Measurements from ENCODE around the gene UGT1A5. TPM values are rescaled to one million over a fixed set of nuclear protein-coding genes. Genes with fewer than 3 reads are reported as not detected.

Gene UGT1A5
- total and polyA plus RNA-seq, 2 of the 8 experiments (the other 6 are each of a cell fraction or from before 2014, with no cell fraction given): not detected

GRCh38 chr2:233745073-233745755 lies 32.5 kb downstream of the UGT1A5 start:
- FAIRE-seq: no peak
- no peak overlapping the region for H4K91ac ChIP-seq (replicated peaks; ENCODE audit: insufficient read length, low read length)

More at GRCh38 chr2:233745073-233745755, 32.5 kb downstream of the UGT1A5 start:
- H3K4me3 ChIP-seq (ENCODE audit: extremely low read depth in 1 of 4, insufficient read depth in 2 of 4, low read depth in 3 of 4, low read length in 4 of 4): no peak overlapping the region
- H3K18ac ChIP-seq (ENCODE audit: extremely low read depth, low read length): no peak overlapping the region
- no peak overlapping the region for H4K8ac ChIP-seq (ENCODE audit: extremely low read depth, insufficient read depth, low read length)
- no peak overlapping the region for H2BK120ac ChIP-seq (replicated peaks; ENCODE audit: low read depth, low read length)
- POLR2A ChIA-PET (ENCODE audit: partially characterized antibody): no interaction called here
- H2BK5ac ChIP-seq (ENCODE audit: low read depth, low read length): no peak overlapping the region
- no peak overlapping the region for H3K27ac ChIP-seq (ENCODE audit: low read depth, low read length)
- H3K4ac ChIP-seq (replicated peaks; ENCODE audit: insufficient read length, low read depth, low read length): no peak overlapping the region
- no peak overlapping the region for H2AK5ac ChIP-seq (ENCODE audit: low read depth, low read length)
- H4K5ac ChIP-seq (ENCODE audit: insufficient read length, low read depth, low read length): no peak overlapping the region
- no peaks in the 10 kb centered on the region for H3K36me3 ChIP-seq (ENCODE audit: control insufficient read depth in 2 of 4, insufficient read depth in 4 of 4, low read length in 3 of 4)
- H3K4me2 ChIP-seq (ENCODE audit: insufficient read depth in 1 of 2, low read depth in 2 of 2, low read length in 2 of 2): no peak overlapping the region
- no peak overlapping the region for H3K9ac ChIP-seq (replicated peaks in 1 of 4; ENCODE audit: extremely low read depth in 1 of 4, low read depth in 3 of 4, low read length in 3 of 4)
- no peak for DNase-seq (ENCODE audit: low read depth in 1 of 2, low spot score in 2 of 2)
- H3K56ac ChIP-seq (replicated peaks; ENCODE audit: insufficient read length, low read depth, low read length): no peak overlapping the region
- no peak overlapping the region for H3K23ac ChIP-seq (ENCODE audit: insufficient read length)
- TF ChIP-seq ASH2L (IDR thresholded peaks at IDR 0.05; ENCODE audit: low read length) (no peak), MAX (IDR thresholded peaks at IDR 0.05) (no peak), RAD21 (IDR thresholded peaks at IDR 0.05 in 1 of 2, conservative IDR thresholded peaks at IDR 0.05 in 1 of 2; ENCODE audit: low read depth in 2 of 2, low read length in 2 of 2) (no peak), RFX5 (IDR thresholded peaks at IDR 0.05; ENCODE audit: borderline replicate concordance, low read depth, low read length) (no peak), GABPA (IDR thresholded peaks at IDR 0.05; ENCODE audit: borderline replicate concordance, insufficient read depth, low read length) (no peak), SP4 (IDR thresholded peaks at IDR 0.05; ENCODE audit: low read length) (no peak)
- CTCF ChIA-PET (ENCODE audit: partially characterized antibody): no interaction called here
- no peaks in the 10 kb centered on the region for H3K23me2 ChIP-seq (ENCODE audit: low read depth, low read length)
- no peaks in the 10 kb centered on the region for H4K20me1 ChIP-seq (replicated peaks in 1 of 2; ENCODE audit: control insufficient read depth in 1 of 2, insufficient read depth in 2 of 2, low read length in 2 of 2)
- H2BK12ac ChIP-seq (ENCODE audit: low read depth, low read length): no peak overlapping the region
- no peak overlapping the region for H2AFZ ChIP-seq (ENCODE audit: low read length)
- no peak overlapping the region for H3K14ac ChIP-seq (ENCODE audit: insufficient read length)
- H2BK15ac ChIP-seq (ENCODE audit: low read length): no peak overlapping the region
- no peaks in the 10 kb centered on the region for H3K79me2 ChIP-seq (ENCODE audit: control insufficient read depth in 1 of 2, insufficient read depth in 2 of 2, low read length in 2 of 2)
- H3K4me1 ChIP-seq (replicated peaks in 1 of 4; ENCODE audit: control insufficient read depth in 3 of 4, insufficient read depth in 4 of 4, low read length in 3 of 4): no peaks in the 10 kb centered on the region
- peaks cover 5 to 21% of the 10 kb centered on the region in 2 experiments; a peak in 2 of 4 replicates for H3K9me3 ChIP-seq (ENCODE audit: insufficient read depth in 2 of 2, low read depth in 1 of 2, low read length in 1 of 2)
- 81% methylated on average over 5 of the region's 5 CpGs; no CpG with 5 or more reads in 1 of the 2 experiments for WGBS, 2 experiments (ENCODE audit: extremely low coverage in 1 of 2, insufficient coverage in 1 of 2, insufficient read length in 1 of 2, insufficient replicate concordance in 2 of 2, low coverage in 1 of 2, low lambda C conversion rate in 2 of 2, missing lambda C conversion rate in 1 of 2)
- H3K27me3 ChIP-seq (replicated peaks in 1 of 4; ENCODE audit: control insufficient read depth in 3 of 4, extremely low read depth in 1 of 4, insufficient read depth in 3 of 4, low read length in 3 of 4): no peaks in the 10 kb centered on the region
- no peak overlapping the region for H2BK20ac ChIP-seq (ENCODE audit: low read length)
- H3K79me1 ChIP-seq (ENCODE audit: low read depth, low read length): no peaks in the 10 kb centered on the region

All from H1 (cell line).